GM21576 (cell line): ENCODE data around the gene SIGLEC7.
"Not testable (repeated sequence)": the region's sequence is repeated elsewhere in the genome, so short reads cannot be mapped to it uniquely, and the experiment has no call there.

ENCODE experiments used
- ATAC-seq: cut with Tn5 transposase; IDR thresholded peaks from one replicate; pipeline ENCODE4 v1.9.1; 2021; ENCODE audit warnings: mild to moderate bottlenecking, moderate library complexity; ENCODE audit not compliant: unreplicated experiment

SIGLEC7 gene

GRCh38 chr19:51137792-51138425 lies 4.2 kb upstream of the SIGLEC7 start:
- no peak for ATAC-seq

DNA sequence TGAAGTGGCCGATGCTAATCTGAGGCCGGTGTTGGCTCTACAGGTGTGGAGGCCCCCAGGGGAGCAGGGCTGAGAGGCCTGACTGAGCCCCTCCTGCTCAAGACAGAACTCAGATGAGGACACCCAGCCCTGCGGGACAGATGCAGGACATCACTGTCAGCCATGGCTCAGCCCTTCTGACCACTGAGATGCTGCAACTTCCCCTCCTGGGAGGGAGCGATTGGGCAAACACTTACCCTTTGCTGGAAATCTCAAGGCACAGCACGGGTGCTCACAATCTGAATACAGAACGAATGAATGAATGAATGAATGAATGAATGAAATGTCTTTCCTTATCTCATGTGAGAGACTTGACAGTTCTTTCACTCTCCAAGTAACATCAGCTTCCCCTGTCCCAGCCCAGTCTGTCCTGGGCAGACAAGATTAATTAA lies 3.5 kb upstream of the SIGLEC7 start:
- no peak for ATAC-seq

GRCh38 chr19:51139299-51140014 lies 2.6 kb upstream of the SIGLEC7 start:
- no peak for ATAC-seq

GRCh38 chr19:51140441-51140840 lies 1.7 kb upstream of the SIGLEC7 start:
- ATAC-seq, result no peak

DNA sequence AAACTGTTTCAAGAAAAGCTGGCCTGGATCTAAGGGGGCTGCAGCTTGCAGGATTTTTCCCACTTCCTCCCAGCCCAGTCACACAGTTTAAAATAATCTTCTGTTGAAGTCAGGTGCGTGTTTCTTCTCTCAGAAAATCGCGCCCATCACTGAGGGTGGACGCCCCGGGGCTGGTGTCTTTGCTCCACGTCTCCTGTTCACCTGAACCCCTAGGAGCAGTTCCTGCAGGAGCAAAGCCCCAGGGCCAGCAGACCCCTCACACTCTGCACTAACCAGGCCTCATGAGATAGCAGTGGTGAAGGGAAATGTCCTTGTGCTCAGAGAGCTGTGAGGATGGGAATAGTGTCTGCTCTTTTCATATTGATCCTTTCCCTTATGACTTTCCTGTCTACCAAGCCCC lies 920 bp upstream of the SIGLEC7 start:
- ATAC-seq, result no peak

- ATAC-seq, result not testable (repeated sequence)
Observed at GRCh38 chr19:51142809-51143475, 841 bp downstream of the SIGLEC7 start.

DNA sequence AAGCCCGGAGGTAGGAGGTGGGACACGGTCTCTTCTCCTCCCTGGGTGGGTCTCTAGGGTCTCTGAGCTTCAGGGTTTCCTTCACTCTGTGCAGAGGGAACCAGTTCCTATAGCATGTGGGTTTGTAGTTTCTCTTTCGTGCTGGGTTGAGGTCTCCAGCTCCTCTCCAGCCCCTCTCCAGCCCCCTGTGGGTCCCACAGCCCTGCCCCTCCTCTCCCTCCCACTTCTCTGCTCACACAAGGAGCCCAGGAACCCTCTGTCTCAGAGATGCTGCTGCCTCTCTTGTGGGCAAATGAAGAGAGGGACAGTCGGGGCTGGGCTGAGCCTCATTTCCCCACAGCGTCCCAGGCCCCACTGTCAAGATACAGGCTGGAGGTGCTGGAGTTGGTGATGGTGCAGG lies 1.4 kb downstream of the SIGLEC7 start:
- no peak for ATAC-seq

DNA sequence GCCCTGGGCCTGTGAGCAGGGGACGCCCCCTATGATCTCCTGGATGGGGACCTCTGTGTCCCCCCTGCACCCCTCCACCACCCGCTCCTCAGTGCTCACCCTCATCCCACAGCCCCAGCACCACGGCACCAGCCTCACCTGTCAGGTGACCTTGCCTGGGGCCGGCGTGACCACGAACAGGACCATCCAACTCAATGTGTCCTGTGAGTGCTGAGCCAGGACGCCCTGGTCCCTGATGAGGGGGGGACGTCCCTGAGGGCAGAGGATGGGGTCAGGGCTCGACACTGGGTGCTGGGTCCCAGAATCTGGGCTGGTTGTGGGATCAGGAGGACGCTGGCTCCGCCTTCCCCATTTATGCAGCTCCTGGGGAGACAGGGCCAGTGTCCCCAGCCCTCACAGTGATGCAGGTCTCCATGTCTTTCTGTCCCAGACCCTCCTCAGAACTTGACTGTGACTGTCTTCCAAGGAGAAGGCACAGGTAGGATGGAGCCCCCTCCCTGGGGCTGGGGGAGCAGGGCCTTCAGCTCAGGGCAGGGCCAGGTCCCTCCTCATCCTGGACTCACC lies 2.5 kb downstream of the SIGLEC7 start:
- ATAC-seq, result no peak

DNA sequence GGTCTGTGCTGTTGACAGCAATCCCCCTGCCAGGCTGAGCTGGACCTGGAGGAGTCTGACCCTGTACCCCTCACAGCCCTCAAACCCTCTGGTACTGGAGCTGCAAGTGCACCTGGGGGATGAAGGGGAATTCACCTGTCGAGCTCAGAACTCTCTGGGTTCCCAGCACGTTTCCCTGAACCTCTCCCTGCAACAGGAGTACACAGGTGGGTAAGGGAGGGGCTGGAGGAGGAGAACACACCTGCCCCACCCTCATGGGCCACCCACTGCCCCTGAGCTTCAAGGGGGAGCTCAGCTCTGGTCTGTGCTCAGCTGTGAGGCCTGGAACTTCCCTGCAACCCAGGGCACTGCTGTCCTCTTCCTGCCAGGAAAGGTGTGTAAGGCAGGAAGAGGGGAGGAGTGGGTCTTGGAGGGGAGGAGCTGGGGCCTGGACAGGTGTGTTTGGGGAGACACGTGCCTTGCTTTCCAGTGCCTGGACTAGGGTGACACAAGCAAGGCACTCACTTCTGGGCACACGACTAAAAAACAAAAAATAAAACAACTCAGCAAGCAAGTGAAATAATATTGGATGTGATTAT lies 3.9 kb downstream of the SIGLEC7 start:
- ATAC-seq, result no peak

- ATAC-seq, result no peak
Observed at GRCh38 chr19:51146751-51147150, 4.7 kb downstream of the SIGLEC7 start.

DNA sequence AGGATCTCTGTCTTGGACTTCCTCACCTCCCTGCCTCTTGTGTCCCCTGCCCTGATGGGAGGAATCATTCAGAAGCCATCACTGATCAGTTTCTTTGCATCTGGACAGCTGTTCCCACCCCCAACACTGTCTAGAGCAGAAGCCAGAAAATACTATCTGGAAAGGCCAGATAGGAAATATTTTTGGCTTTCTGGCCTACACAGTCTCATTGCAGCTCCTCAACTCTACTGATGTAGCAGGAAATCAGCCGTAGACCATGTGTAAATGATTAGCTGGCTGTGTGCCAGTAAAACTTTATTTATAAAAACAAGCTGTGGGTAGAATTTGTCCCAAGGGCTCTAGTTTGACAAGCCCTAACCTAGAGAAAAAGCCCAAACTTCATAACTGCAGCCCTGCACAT lies 5.6 kb downstream of the SIGLEC7 start:
- no peak for ATAC-seq

DNA sequence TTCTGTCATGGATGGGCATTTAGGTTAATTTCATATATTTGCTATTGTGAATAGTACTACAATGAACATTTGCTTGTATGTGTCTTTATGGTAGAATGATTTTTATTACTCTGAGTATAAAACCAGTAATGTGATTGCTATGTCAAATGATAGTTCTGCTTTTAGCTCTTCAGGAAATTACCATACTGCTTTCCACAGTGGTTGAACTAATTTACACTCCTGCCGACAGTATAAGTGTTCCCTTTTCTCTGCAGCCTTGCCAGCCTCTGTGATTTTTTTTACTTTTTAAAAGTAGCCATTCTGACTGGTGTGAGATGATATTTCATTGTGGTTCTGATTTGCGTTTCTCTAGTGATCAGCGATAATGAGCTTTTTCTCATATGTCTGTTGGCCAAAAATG lies 6.5 kb downstream of the SIGLEC7 start:
- ATAC-seq, result no peak

DNA sequence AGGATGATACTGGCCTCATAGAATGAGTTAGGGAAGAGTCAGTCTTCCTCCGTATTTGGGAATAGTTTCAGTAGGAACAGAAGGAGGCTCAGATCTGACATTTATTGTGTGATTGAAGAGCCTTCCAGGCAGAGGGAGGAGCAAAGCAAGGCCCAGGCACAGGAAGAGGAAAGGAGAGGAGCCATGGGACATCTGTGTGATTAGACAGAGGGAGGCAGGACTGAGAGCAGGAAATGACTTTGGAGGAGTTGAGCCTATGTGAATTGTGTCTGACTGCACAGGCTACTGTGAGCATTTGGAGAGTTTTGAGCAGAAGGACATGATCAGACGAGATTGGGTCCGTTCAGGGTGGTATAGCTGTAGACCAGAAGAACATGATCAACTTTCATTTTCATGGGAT lies 8.5 kb downstream of the SIGLEC7 start:
- ATAC-seq, result no peak

DNA sequence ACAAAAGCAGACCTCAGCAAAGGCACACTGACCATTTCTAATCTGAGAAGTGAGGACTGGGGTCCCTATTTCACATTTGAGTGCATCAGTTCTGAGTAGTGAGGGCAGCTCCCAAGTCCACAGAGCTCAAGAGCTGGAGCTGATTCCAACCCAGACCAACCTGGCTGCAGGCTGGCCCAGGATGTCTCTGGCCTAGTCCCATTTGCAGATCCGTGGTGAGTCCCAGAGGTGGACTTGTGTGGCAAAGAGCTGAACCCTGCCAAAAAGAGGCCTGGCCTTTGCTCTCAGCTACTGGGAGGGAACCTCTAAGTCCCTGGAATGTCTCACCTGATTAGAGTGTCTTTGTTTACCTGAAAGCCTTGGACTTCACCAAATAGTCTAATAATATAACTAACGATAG lies 14.6 kb downstream of the SIGLEC7 start:
- ATAC-seq, result no peak

DNA sequence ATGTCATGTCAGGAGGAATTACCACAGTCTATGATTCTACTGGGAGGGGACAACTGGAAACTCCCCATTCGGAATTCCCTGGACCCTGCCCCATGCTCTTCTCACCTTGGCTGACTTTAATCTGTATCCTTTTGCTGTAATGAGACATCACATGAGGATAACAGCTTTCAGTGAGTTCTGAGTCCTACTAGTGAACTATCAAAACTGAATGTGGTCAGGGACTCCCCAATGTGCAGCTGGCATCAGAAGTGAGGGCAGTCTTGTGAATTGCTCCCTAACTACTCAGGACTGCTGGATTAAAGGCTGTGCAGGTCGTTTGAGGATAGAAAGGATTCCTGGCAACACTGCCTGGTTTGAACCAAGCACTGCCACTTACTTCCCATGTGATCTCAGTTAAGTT lies 15.2 kb downstream of the SIGLEC7 start:
- ATAC-seq, result no peak

DNA sequence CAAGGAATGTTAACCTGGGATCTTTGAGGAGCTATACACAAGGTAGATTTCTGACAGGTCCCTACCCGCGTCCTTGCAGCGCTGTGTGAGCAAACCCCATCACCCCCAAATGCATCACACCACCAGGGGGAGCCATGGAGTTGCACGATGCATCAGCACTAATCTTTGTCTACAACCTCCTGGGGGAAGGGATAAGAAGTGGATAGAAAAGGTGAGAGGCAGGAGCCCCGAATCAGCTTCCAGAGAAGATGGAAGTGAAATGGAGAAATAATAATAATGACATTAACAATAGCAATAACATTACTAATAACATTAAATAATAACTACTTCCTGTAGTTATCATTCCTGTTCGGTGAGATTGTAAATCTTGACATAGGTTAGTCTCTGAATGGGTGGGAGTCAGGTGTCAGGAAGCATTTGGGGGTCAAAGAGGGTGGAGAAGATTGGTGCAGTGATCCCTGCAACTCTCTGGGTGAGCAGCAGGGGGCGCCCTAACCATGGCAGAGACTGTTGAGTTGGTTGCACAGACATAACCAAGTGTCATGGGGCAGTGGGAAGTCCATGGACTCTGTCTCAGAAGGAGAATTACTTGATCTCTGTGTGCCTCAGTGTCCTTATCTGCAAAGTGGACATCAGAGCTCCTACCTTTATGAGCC lies 16.5 kb downstream of the SIGLEC7 start:
- ATAC-seq, result no peak

DNA sequence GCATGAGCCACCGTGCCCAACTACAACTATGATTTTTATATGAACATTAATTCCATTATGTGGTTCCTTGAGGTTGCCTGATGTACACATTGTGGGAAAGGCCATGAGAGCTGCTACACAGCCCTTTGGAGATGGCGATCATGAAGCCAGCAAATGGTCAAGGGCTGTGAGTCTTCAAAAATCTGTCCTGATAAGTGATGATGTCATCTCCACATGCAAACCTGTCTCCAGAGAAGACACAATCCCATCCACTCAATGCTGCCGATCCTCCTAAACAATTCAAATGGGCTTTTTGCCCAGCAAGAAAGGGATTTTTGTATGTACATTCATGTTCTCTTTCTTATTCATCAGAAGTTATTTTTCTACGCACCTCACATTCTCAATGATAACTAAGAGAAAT lies 17.6 kb downstream of the SIGLEC7 start:
- ATAC-seq, result no peak

GRCh38 chr19:51161266-51161665 lies 19.2 kb downstream of the SIGLEC7 start:
- no peak for ATAC-seq

GRCh38 chr19:51161867-51162496 lies 19.9 kb downstream of the SIGLEC7 start:
- ATAC-seq, result no peak

GRCh38 chr19:51163257-51163656 lies 21.2 kb downstream of the SIGLEC7 start:
- ATAC-seq, result no peak

- ATAC-seq, result no peak
Observed at GRCh38 chr19:51164215-51164614, 22.1 kb downstream of the SIGLEC7 start.
